Activated naive CD8-positive, alpha-beta T cell treated with anti-CD3 and anti-CD28 coated beads, Interleukin-2, amount 50 U/mL, for 24 hours (primary cell): ENCODE measurements around the gene SLC7A4.

Experiments used
- ATAC-seq: fragments of 150-1000 bp; cut with Tn5 transposase; one replicate; pipeline ENCODE4 v1.10.0; 2021
- DNase-seq: peaks from one replicate; pipeline ENCODE4 v3.0.0; 2021
- H3K27ac Mint-ChIP-seq: one replicate; pipeline ENCODE4 v1.8.0; 2021; ENCODE audit warnings: mild to moderate bottlenecking, mixed read lengths
- H3K27me3 Mint-ChIP-seq: one replicate; pipeline ENCODE4 v1.8.0; 2021; ENCODE audit warnings: mixed read lengths
- H3K36me3 Mint-ChIP-seq: one replicate; pipeline ENCODE4 v1.8.0; 2021; ENCODE audit warnings: low read depth, mixed read lengths
- H3K4me1 Mint-ChIP-seq: one replicate; pipeline ENCODE4 v1.8.0; 2021; ENCODE audit warnings: mixed read lengths
- H3K4me3 Mint-ChIP-seq: one replicate; pipeline ENCODE4 v1.8.0; 2021; ENCODE audit warnings: mild to moderate bottlenecking, moderate library complexity, mixed read lengths
- H3K9me3 Mint-ChIP-seq: one replicate; pipeline ENCODE4 v1.8.0; 2021; ENCODE audit warnings: mixed read lengths

SLC7A4 gene

DNA sequence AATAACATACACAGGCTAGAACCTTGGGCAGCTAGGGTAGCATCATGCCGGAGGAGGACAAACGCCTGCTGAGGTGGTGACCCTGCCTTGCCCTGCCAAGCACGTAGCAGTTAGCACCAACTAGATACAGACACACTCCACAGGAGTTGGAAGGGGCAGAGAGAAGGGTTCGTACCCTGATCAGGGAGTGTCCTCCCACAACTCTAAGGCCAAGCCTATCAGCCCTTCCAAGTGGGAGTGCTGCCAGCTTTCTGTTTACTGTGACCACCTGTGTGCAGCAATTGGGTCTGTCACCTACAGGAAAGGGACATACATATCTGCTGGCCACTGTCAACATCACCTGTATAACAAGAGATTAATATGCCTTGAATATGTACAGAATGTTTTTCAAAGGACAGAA lies 28.6 kb downstream of the SLC7A4 start:
- DNase-seq (no peak), ATAC-seq (no peak)
- Mint-ChIP-seq H3K9me3 (no peaks in the 10 kb centered on the region), H3K27ac (peak overlapping the region; percentile 100), H3K4me1 (peaks cover 27% of the 10 kb centered on the region), H3K27me3 (no peaks in the 10 kb centered on the region), H3K36me3 (peaks cover 8% of the 10 kb centered on the region), H3K4me3 (peak overlapping the region; percentile 98)

DNA sequence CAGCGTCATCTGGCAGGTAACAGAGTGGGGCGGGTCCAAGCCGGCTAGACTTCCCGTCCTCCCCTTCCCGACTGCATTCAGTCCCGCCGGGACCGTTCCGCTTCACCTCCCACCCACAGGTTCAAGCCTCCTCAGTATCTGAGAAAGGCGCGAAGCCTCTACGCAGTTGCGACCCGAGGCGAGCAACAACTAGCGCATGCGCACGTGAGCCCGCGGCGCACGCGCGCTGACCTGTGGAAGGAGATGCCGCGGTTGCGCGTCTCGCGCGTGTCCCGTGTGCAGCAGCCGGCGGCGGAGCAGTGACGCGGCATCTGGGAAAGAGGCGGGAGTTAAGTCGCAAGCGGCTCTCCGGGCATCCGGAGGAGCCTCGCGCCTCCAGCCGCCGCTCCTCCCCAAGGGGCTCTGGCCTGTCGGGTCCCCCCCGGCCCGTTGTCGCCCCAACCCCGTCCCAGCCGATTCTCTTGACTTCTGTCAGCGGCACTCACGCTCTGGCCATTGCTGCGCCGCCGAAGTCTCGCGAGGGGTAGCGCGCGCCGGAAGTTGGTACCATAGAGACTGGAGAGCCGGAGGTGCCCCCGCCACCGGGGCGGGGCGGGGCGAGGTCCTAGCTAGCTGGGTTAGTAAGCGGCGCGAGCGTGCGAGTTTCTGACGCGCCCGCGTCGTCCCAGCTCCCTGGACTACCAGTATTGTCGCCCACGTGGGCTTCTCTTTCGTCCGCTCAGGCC lies 30.6 kb downstream of the SLC7A4 start, which contains the start of gene THAP7:
THAP7 (minus strand) TSS at position 518 of the 725 bp plus-strand sequence; CDS start at position 311, 207 bp downstream.
- H3K27me3 Mint-ChIP-seq, result no peaks in the 10 kb centered on the region
- H3K27ac Mint-ChIP-seq, result peak within 1 kb of the TSS; percentile 100
- H3K4me1 Mint-ChIP-seq, result peaks cover 27% of the 10 kb centered on the region
- DNase-seq (peak; percentile 98), ATAC-seq (peak; percentile 91)
- peak within 1 kb of the TSS; percentile 98 for H3K4me3 Mint-ChIP-seq
- no peaks in the 10 kb centered on the region for H3K9me3 Mint-ChIP-seq
- H3K36me3 Mint-ChIP-seq, result peaks cover 11% of the 10 kb centered on the region

DNA sequence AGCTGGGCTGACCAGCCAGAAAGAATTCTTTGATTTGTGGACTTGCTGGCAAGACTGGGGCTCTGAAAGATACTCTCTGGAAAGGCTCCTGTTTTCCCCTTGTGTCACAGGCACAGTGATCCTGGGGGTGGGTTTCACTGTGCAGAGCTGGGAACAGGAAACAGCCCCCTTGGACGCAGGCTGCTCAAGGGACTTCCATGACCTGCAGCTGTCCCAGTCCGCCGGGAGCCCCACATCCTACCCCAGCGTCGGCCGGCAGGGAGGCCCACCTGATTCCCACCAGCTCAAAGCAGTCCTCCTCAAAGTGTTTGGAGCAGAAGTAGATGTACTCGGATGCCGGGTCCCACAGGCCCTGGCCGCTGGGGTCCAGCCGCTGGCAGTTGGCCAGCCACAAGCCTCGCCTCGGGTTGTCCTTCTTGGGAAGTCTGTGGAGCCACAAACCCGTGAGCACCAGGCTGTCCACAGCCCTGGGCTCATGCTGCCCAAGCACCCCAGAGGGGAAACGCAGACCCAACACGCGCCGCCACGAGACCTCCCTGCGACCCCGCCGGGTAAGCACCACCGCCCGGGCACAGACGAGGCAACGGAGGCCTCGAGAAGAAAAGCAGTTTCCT lies 31.3 kb downstream of the SLC7A4 start:
- no peaks in the 10 kb centered on the region for H3K9me3 Mint-ChIP-seq
- ATAC-seq, result no peak
- H3K27ac Mint-ChIP-seq, result peak overlapping the region; percentile 100
- no peak for DNase-seq
- peaks cover 11% of the 10 kb centered on the region for H3K36me3 Mint-ChIP-seq
- no peaks in the 10 kb centered on the region for H3K27me3 Mint-ChIP-seq
- H3K4me3 Mint-ChIP-seq, result peak overlapping the region; percentile 98
- H3K4me1 Mint-ChIP-seq, result peaks cover 27% of the 10 kb centered on the region

DNA sequence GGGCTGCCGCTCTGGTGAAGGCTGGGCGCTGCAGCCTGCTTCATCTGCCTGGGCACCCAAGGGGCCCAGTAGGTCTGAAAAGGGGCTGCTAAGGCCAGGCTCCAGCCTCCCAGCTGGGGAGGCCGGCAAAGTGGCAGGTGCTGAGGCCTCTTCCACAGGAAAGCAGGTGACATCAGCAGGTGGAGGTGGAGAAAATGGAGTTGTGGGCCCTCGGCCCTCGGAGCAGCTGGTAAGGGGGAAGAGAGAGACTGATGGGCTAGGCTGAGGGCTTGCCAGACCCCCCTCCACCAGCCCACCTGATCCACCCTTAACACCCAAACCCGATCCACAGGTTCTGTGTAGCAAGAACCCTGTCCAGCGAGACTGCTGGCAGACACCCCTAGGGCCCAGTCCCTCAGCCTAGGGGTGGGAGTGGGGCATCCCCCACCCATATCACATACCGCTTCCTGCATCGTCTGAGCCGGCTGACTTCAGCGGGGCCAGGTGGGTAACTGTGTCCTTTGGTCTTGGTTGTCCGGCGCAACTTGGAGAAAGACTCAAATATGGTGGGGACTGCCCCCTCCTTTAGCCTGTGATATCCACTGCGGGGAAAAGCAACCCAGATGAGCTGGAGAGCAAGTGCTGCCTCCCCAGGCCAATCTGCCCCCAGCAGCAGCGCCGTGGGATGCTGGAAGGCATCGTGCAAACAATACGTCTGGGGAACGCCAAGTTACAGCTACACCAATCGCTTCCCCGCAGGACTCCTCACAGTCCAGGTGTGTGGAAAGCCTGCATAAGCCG lies 32.0 kb downstream of the SLC7A4 start:
- peak overlapping the region; percentile 100 for H3K27ac Mint-ChIP-seq
- no peaks in the 10 kb centered on the region for H3K9me3 Mint-ChIP-seq
- no peak for ATAC-seq
- peaks cover 27% of the 10 kb centered on the region for H3K4me1 Mint-ChIP-seq
- peaks cover 11% of the 10 kb centered on the region for H3K36me3 Mint-ChIP-seq
- H3K4me3 Mint-ChIP-seq, result peak overlapping the region; percentile 98
- H3K27me3 Mint-ChIP-seq, result no peaks in the 10 kb centered on the region
- DNase-seq, result no peak

DNA sequence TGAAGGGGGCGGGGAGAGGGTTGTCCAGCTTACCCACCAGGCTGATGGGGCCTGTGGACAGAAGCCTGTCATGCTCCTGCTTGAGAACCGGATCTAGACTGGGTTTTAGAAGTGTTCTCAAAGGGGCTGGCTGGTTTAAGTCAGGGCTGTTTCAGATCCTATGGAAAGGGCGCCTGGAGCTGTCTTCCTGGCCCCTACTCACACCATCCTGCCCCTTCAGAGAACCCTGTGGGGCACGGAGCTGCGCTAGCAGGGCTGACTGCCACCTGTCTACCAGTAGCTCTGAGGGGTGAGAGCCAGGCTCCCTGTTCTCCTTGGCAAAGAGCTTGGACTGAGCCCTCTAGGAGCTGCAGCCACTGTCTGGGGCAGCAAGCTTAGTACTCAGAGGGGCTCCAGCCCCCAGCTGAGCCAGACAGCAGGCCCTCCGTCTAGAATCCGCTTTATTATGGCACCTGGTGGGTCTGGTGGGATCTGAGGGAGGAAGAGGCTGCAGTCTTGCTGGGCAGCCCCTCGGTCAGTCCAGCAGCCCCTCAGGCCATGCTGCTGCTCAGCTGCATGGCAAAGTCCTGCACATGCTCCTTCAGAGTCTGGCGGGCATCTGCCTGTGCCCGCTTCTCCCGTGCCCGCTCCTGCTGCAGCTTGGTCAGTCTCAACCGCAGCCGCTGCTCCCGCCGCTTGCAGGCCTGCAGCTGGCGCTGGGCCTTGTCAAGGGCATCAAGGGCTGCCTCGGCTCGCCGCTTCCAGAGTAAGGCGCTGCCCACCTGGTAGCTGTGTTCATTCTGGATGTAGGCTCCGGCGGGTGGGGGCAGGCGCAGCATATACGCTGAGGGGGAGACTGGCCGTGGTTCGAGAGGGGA lies 32.8 kb downstream of the SLC7A4 start:
- Mint-ChIP-seq H3K27ac (peak overlapping the region; percentile 100), H3K4me3 (peak overlapping the region; percentile 98), H3K27me3 (no peaks in the 10 kb centered on the region), H3K9me3 (no peaks in the 10 kb centered on the region), H3K36me3 (peaks cover 11% of the 10 kb centered on the region), H3K4me1 (peaks cover 27% of the 10 kb centered on the region)
- no peak for ATAC-seq
- DNase-seq, result no peak

DNA sequence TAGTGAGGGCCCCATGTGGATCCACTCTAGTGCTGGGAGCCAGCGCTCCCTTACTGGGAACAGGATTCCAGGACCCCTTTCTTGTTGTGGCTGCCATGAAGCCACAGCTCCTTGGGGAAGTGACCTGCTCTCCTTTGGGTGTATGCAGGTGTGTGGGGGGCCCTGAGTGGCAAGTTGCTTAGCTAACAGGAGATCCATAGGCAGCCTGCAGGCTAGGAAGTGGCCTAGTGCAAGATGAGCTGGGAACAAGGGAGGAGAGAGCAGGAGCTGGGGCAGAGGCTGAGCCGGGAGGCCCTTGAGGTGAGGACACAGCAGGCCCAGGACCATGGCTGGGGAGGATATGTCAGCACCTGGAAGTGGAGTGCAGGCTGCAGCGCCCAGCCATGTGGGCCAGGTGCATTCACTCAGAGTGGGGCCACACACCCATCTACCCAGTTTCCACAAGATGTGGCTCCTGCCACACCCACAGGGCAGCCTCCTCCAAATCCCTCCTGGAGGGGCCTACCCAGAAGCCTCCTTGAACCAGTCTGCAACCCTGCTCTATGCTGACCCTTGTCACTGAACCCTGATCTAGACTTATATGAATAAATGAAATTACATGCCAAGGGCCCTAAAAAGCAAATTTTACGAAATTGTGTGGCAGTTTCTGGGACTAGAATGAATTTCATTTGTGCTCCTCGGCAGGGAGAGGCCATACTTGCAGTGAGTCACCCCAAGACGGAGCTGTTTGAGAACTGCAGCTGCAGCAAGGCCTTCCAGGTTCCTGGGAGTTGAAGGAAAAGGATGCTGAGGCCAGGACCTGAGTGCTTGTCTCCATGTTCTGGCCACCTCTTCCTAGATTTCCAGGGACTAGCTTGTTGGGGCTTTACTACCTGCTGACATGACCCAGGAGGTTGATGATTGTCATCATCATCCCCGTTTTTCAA lies 33.7 kb downstream of the SLC7A4 start:
- no peaks in the 10 kb centered on the region for H3K27me3 Mint-ChIP-seq
- peaks cover 11% of the 10 kb centered on the region for H3K36me3 Mint-ChIP-seq
- no peak overlapping the region for H3K4me3 Mint-ChIP-seq
- DNase-seq (no peak), ATAC-seq (no peak)
- H3K4me1 Mint-ChIP-seq, result peaks cover 24% of the 10 kb centered on the region
- no peaks in the 10 kb centered on the region for H3K9me3 Mint-ChIP-seq
- peak overlapping the region; percentile 22 for H3K27ac Mint-ChIP-seq

DNA sequence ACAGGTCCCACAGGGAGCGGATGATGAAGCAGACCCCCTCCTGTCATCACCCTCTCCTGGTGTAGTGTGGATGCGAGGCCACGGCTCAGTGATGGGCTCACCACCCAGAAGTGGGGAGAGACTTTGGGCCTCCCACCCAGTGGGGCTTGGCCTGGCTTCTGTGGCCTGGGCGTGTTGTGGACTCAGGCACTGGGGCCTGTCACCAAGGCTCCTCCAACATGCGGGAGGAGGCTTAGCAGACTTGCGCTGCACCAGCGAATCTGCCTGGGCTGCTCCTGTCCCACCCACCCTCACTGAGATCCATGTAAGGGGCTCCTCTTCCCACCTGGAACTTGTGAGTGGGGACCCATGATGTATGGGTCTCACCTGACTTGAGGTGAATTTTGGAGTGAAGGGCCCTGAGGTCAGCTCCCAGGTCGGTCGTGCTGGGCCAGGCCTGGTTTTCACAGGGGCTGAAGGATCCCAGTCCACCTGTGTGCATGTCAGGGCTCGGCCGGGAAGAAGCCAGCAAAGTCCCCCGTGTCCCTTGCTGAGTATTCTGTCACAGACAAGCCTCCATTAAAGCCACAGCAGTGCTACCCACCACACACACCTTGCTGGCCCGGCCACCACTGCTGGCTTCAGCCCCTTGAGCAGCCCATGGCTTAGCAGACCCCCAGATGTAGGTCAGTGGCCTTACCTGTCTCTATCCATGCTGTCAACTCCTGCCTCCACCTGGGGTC lies 34.7 kb downstream of the SLC7A4 start:
- peaks cover 11% of the 10 kb centered on the region for H3K36me3 Mint-ChIP-seq
- ATAC-seq, result no peak
- H3K4me3 Mint-ChIP-seq, result no peak overlapping the region
- no peaks in the 10 kb centered on the region for H3K27me3 Mint-ChIP-seq
- H3K27ac Mint-ChIP-seq, result no peak overlapping the region
- no peak for DNase-seq
- H3K4me1 Mint-ChIP-seq, result peaks cover 15% of the 10 kb centered on the region
- H3K9me3 Mint-ChIP-seq, result no peaks in the 10 kb centered on the region

DNA sequence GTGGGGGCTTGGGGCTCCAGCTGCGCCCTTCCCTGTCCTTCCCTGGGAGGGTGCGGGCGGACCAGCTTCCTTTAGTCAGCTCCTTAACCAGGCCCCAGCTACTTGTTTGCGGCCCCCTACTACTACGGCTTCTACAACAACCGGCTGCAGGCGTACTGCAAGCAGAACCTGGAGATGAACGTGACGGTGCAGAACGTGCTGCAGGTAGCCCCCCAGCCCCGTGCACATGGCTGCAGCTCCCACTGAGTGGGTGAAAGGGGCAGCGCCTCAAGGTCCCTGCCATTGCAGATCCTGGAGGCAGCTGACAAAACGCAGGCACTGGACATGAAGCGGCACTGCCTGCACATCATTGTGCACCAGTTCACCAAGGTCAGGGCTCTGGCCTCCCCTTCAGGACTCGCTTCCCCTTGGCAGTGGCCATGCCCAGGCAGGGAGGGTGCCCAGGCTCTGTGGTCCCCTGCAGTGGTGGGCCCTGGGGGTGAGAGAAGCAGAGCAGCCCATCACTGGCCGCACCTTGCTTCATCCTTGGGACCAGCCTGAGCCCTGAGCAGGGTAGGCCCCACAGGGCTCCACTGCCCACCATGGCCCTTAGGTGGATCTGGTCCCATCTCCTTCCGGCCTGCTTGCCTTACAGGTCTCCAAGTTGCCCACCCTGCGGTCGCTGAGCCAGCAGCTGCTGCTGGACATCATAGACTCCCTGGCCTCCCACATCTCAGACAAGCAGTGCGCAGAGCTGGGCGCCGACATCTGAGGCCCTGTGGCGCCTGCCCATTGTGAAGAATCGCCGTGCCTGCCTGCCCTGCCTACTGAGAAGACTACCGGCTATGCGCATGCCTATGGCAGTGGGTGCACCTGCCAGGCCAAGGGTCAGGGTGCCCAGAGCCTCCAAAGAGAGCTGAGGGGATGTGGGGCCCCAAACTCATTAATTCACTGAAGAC lies 35.5 kb downstream of the SLC7A4 start:
- Mint-ChIP-seq H3K4me1 (peaks cover 15% of the 10 kb centered on the region), H3K36me3 (peaks cover 10% of the 10 kb centered on the region), H3K9me3 (no peaks in the 10 kb centered on the region), H3K27ac (no peak overlapping the region), H3K27me3 (no peaks in the 10 kb centered on the region), H3K4me3 (no peak overlapping the region)
- DNase-seq (no peak), ATAC-seq (no peak)

DNA sequence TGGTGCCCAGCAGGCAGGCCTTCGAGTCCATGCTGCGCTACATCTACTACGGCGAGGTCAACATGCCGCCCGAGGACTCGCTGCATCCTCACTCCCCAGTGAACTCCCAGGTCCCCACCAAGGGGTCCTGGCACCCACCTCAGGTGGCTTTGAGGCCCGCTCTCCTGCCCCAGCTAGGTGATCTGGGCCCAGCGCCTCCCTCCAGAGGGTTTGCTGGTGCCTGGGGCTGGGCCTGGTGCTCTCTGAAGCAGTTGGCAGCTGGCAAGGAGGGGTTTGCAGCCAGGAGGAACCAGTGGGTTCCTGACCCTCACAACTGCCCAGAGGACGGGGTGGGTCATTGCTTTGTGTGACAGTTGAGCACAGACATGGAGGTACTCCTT lies 36.3 kb downstream of the SLC7A4 start:
- H3K4me3 Mint-ChIP-seq, result no peak overlapping the region
- H3K4me1 Mint-ChIP-seq, result peaks cover 8% of the 10 kb centered on the region
- H3K9me3 Mint-ChIP-seq, result no peaks in the 10 kb centered on the region
- DNase-seq, result no peak
- peaks cover 3% of the 10 kb centered on the region for H3K36me3 Mint-ChIP-seq
- ATAC-seq, result no peak
- H3K27me3 Mint-ChIP-seq, result no peaks in the 10 kb centered on the region
- H3K27ac Mint-ChIP-seq, result no peak overlapping the region

DNA sequence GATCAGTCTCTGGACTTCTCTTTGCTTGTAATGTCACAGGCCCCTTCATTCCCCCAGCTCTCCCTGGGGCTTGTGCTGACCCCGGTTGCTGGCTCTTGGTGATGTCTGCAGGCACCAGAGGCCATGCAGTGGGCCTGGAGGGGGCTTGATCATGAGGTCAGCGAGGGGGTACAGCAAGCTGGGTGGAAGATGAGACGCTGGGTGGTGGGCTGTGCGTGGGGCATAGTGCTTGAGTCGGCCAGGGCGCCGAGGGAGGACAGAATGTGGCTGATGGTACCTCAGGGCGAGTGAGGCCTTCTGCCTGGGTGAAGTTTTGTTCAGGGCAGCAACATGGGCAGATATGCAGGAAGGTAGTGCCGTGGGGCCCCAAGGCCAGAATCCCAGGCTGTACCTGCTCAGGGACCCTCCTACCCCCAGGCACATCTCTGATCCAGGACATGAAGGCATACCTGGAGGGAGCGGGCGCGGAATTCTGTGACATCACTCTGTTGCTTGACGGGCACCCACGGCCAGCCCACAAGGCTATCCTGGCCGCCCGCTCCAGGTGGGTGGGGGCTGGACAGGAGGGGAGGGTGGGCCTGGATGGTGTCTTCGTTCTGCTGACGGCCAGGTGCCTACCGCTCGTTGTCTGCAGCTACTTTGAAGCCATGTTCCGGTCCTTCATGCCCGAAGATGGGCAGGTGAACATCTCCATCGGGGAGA lies 36.9 kb downstream of the SLC7A4 start:
- peaks cover 3% of the 10 kb centered on the region for H3K36me3 Mint-ChIP-seq
- no peaks in the 10 kb centered on the region for H3K27me3 Mint-ChIP-seq
- H3K27ac Mint-ChIP-seq, result no peak overlapping the region
- peaks cover 8% of the 10 kb centered on the region for H3K4me1 Mint-ChIP-seq
- no peaks in the 10 kb centered on the region for H3K9me3 Mint-ChIP-seq
- ATAC-seq, result no peak
- DNase-seq, result no peak
- H3K4me3 Mint-ChIP-seq, result no peak overlapping the region

DNA sequence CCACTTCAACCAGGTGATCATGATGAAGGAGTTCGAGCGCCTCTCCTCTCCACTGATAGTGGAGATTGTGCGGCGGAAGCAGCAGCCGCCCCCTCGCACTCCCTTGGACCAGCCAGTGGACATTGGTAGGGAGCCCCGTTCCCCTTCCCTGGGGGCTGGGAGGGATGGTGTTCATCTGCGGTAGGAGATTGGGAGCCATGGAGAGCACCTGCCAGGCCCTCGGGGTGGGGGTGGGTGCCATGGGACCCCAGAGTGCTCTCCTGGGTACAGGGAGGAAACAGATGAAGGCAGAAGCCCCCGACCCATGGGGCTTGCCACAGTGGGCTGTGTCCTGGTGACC lies 37.5 kb downstream of the SLC7A4 start:
- Mint-ChIP-seq H3K27ac (no peak overlapping the region), H3K9me3 (no peaks in the 10 kb centered on the region), H3K4me3 (no peak overlapping the region), H3K36me3 (peaks cover 5% of the 10 kb centered on the region), H3K4me1 (peaks cover 3% of the 10 kb centered on the region), H3K27me3 (no peaks in the 10 kb centered on the region)
- no peak for ATAC-seq
- DNase-seq, result no peak
